K562 treated with DMSO at 1 percent for 24 hours (cell line): ENCODE data around the gene UCP1. TPM values are rescaled to one million over a fixed set of nuclear protein-coding genes. Genes with fewer than 3 reads are reported as not detected.

ENCODE experiments used
- total RNA-seq: library from RNA; unstranded; fragments of 300-600 nt; gene quantifications from 2 replicates; pipeline ENCODE4 v1.2.3, GENCODE V29; 2022; ENCODE audit warnings: low read depth; ENCODE audit not compliant: insufficient read depth

UCP1 gene, protein sequence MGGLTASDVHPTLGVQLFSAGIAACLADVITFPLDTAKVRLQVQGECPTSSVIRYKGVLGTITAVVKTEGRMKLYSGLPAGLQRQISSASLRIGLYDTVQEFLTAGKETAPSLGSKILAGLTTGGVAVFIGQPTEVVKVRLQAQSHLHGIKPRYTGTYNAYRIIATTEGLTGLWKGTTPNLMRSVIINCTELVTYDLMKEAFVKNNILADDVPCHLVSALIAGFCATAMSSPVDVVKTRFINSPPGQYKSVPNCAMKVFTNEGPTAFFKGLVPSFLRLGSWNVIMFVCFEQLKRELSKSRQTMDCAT
- not detected in 2 replicates for total RNA-seq

DNA sequence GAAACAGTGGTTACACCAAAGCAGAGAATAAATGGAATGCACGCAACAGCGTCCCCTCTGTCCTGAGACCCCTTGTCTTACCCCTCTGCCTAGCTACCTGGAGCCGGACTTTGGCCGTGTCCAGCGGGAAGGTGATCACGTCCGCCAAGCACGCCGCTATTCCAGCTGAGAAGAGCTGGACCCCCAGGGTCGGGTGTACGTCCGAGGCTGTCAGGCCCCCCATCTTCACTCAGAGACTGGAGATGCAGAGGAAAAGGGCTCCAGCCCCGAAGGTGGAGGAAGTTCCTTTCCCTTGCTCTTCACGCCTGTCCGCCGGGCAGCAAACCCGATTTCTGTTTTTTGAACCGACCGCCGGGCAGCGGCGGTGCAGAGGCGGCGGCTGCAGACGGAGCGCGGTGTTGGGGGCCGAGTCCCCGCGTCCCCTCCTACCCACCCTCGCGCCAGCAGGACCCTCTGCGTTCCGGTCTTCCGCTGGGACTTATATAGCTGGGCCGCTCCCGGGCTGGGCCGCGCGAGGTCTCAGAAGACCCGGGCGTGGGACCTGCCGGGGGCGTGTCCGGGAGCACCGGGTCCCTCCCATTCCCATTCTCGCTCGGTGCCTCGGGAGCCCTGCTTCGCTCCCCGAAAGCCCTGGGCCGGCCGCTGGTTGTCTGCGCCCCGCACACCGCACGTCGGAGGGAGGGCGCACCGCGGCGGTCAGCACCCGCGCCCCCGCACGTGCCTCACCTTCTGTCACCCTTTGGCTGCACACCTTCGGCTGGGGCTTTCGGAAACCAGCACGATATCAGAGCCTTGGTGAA lies at the start of gene UCP1:
Gene UCP1 (minus strand): TSS at position 455 of the 800 bp plus-strand sequence. CDS start 232 bp downstream, at position 223.

DNA sequence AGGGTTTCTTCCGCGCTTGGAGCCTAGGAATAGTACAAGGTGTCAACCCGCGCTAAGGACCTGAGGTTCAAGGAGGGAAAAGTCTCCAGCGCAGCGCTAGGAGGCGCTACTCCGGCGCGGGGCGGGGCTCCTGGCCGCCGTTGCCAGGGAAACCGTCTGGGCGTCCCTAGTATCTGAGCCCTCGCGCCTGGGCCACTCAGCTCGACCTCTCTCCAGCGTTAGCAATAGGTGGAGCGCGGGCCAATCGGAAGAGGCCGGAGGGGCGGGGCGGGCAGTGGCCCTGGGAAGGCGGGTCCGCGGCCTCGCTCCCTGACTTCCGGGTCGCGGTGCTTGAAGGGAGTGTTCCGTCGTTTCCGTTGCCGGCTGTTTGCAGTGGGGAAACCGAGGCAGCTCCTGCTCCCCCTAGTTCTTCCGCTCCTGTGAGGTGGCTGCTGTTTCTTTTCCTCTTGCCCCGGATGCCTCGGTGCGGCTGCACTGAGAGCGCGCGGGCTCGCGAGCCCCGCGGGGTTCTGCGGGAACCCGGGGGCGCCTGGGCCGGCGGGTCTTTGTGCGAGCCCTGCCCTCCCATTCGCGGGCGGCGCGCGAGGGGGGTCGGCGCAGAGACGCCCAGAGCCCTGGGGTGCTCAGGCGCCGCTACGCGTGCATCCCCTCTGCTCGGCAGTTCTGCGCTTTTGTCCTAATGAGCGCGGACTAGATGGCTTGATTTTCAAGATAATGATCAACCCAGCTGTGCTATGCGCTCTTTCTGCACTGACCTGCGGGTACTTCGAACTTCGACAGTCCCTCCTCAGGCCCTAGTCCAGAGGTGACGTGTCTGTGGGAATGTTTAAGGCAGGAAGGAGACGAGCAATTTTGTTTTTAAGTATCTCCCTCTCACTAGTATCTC lies 44.7 kb downstream of the UCP1 start, which contains the start of gene ELMOD2:
Gene ELMOD2 (plus strand): TSS at position 312 of the 886 bp plus-strand sequence. CDS start 1,261 bp downstream, outside the sequence.

Other genes with a start within 250 kb of the UCP1 start
- 15.4 and 20.6 TPM in 2 replicates for gene SCOC, start 195.3 kb downstream of the UCP1 start, total RNA-seq
- gene CLGN, start 141.3 kb downstream of the UCP1 start, total RNA-seq = 11.7 and 12.8 TPM in 2 replicates
- gene MGAT4D, start 70.7 kb downstream of the UCP1 start, total RNA-seq = not detected in 2 replicates
- 13.1 and 13.3 TPM in 2 replicates for gene ELMOD2, start 44.8 kb downstream of the UCP1 start, total RNA-seq
- not detected in 2 replicates for gene TBC1D9, start 187.4 kb upstream of the UCP1 start, total RNA-seq